ENCODE data around the gene CD200. TPM values are rescaled to one million over a fixed set of nuclear protein-coding genes. Genes with fewer than 3 reads are reported as not detected.

The CD200 gene
- total RNA-seq, 1 experiment from 2014 or later, result 0.34 TPM

DNA sequence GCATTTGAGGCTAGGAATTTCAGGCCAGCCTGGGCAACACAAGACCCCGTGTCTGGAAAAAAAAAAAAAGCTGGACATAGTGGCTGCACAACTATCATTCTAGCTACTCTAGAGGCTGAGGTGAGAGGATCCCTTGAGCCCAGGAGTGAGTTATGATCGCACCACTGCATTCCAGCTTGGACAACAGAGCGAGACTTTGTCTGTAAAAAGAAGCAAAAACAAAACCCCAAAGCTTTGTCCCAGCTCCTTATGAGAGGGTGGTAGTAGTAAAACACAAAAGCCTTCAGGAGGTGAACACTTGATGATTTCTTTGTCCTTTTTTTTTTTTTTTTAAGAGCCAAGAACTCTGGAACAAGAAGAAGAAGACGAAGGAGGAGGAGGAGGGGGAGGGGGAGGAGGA is 1.1 kb upstream of the CD200 start:
- DNase-seq (ENCODE audit: low read depth), result no peak

DNA sequence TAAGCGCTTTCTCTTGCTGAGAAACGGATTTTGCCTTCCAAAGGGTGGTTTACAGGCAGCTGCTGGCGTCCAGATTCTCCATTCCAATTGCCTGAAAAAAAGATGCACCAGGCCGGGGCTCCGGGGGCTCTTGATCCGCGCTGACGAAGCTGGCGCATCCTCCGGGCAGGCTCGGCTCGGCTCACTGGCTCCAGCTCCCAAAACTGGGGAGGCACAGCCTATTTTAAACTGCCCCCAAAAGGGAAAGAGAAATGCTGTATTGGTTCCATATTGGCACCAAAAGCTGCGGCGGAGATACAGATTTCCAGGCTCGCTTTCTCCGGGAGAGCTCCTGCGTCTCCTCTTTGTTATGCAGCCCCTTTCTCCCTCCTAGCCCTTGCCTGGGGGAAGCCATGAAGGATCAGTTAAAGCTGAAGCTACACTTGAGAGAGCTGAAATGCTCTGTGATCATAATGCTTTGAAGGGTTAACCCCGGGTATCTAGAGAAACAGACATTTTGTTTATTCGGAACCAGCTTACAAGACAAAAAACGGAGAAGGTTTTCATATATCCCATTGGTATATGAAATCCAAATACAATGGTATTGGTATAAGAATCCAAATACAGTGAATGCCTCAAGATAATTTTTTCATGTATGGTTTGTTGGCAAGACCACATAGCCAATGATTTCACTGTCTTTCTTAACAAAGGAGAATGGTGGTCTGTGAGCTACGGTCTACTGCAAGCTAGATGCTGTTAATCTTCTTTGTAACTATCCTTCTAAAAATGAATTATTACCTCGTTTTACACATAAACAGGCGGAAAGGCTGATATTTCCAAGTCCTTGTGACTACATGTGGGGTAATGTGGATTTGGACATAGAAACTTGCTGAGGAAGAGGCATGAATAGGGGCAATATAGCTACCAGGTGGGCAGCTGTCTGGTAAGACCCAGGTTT is 693 bp downstream of the CD200 start:
- no peak for DNase-seq (ENCODE audit: low read depth)

DNA sequence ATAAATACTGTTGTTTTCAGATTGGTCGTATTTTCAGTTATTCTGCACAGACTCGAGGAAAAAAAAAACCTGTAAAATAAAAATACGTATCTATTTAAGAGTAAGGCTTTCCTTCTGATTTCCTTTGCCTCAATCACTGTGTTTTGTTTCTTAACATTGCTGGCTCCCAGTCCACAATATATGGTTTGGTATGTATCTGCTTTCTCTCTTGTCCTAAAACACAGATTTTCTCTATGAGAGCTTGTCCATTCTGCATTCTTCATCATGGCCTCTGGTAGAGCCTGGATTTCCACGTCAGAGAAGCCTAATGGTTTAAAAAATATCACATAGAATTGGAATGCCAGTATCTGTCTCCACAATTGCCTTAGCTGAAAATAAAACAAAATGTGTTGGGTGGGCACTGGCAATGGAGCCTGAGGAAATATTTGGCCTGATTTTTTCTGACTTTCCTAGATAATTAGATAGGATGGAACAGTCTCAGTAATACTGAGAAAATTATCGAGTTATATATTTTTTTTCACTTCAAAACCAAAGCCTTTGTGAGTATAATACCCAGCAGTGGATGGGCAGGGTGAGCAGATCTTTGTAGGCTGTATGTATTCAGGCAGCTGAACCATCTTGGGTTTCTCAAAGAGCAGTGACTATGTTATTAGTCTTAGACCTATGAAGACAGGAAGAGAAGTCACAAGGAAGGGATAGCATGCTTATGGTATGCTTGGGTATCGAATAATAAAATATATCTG is 1.9 kb downstream of the CD200 start:
- DNase-seq (ENCODE audit: low read depth), result no peak

DNA sequence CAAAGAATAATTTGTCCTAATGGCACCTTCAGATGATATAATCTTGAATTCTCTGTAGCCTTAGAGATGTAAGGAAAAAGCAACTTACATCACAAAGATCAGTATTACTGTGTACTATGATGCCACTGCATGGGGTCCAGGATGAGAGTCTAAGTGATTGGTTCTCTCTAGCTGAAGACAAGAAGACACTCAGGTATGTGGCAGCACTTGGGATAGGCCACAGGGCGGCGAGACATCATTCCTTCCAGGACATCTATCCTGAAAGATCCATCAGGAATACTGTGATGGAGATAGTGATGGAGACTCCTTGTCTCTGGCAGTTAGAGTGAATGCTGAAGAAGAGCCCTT is 2.5 kb downstream of the CD200 start:
- no peak for DNase-seq (ENCODE audit: low read depth)

DNA sequence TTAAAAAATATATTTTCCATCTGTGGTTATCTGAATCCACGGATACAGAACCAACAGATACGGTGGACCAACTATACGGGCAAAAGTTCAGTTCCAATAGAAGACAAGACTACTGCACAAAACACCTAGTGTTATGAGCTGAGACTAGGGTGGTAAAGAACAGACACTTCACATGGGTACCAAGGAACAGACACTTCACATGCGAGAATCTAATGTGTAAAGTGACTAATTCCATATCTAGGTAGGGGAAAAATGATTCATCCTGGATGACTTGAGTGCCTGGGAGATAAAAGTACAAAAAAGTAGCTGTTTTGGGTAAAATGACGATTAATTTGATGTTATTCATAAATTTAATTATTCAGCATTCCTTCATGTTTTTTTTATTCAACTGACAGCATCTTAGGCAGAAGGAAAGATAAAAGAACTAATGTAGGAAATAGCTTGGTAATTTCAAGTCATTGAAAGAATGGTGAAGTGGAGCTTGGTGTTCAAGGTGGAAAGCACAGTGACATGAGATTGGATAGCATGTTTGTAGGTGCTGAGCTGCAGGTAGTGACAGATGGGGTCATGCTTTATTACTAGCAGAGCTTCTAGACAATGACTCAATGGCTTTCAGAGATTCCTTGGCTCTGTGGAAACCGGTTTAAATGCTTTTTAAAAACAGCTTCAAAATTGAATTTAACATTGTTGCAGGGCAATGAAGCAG is 5.2 kb downstream of the CD200 start:
- no peak for DNase-seq (ENCODE audit: low read depth)

DNA sequence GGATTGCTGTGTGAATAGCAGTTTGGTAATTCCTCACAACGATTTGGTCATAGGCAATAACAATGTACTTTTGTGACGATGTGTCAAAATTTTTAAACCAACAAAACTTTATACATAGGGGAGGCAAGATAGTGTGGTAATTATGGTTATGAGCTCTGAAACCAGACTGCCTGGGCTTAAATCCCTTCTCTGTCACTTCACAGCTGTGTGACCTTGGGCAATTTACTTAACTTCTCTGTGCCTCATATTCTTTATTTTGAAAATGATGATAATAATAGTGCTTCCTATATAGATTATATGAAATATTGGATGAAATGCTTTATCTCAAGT is 5.7 kb downstream of the CD200 start:
- DNase-seq (ENCODE audit: low read depth), result no peak

DNA sequence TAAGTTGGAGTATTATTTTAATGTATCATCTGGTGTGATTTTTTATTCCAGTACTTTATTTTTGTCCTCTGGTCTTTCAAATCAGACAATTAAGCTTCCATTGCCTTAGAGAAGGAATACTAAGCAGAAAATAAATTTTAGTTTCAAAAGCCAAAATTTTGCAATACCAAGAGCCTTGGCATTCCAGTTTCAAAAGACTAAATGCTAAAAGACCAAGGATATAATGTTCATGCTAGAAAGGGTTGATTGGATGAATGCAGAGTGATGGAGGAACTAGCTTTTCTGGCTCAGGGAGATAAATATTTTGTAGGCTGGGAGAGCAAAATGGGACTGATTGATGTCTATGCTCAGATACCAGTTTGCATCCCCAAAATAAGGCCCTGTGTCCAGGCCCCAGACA is 6.2 kb downstream of the CD200 start:
- no peak for DNase-seq (ENCODE audit: low read depth)

DNA sequence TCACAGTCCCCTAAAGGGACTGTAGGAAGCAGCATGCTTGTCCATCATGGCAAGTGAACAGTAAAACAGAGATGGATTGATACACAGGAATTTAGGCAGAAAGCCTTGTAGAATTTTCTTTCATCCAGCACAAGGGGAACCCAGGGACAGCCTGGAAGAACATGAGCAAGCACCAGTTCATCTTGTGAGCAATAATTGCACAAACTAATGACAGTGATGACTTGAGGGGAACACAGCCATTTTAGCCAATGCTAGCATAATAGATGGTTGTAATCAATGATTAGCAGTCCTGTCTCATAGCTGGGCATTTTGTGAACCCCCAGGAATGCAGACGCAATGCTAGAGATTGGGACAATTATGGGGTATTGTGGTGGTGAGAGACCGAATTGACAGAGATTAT is 6.7 kb downstream of the CD200 start:
- no peak for DNase-seq (ENCODE audit: low read depth)

DNA sequence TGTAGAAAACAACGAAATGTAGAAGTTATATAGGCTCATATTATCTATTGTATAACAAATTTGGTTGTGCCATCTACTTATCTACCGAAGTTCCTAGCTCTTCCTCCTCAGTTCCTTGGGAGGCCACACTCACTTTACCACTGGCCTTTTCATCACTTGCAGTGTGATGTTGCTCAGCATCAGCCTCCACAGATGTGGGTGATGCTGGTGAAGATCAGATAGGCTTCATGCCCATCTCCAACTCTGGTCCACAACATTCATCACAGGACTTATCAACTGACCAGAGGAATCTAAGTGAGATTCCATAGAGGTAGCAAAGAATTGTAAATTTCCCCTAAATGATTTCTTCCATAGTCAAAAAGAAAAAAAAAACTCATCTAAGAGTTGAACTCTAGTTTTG is 8.4 kb downstream of the CD200 start:
- DNase-seq (ENCODE audit: low read depth), result no peak

DNA sequence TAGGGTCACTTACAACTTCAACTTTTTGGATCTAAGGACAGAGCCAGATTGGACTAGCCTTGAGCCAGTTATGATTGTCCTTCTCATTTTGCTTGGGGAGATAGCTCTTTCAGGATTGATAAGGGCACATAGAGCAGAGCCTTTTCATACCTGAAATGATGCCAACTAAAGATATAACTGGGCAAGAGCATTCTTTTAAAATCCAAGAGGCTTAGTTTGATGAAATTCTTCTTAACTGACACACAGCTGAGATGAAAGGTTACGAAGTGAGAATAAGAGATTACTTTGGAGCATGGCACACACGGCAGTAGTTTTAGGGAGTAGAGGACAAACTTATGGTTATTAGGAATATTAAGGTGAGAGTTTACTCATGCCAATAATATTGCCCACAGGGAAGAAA is 12.7 kb downstream of the CD200 start:
- no peak for DNase-seq (ENCODE audit: low read depth)

DNA sequence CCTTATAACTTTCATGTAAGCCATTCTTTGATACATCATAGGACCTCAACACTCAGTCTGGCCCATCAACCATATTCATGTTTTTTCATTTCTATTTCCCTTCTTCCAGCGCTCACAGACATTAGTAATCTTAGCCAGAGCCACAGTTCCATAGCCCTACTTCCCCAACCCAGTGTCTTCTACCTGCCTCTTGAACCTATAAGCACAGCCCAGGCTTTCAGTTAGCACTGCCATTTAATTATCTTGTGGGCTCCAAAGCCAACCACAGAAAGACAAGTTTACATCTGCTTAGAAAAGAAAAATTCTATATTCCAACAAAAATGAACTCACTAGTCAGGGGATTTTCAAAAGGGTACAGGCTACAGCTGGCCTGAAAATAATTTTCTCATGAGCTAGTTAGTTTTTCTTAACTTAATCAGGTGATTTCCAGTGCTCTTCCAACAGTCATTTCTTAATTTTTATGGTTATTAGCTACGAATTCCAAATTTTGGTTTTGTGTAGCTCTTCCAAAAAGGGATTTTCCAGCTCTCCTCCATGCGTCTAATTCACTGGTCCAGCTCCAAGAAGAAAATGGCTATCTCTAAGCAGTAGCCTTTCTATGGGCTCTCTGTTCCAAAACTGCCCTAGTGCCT is 13.7 kb downstream of the CD200 start:
- DNase-seq (ENCODE audit: low read depth), result no peak

DNA sequence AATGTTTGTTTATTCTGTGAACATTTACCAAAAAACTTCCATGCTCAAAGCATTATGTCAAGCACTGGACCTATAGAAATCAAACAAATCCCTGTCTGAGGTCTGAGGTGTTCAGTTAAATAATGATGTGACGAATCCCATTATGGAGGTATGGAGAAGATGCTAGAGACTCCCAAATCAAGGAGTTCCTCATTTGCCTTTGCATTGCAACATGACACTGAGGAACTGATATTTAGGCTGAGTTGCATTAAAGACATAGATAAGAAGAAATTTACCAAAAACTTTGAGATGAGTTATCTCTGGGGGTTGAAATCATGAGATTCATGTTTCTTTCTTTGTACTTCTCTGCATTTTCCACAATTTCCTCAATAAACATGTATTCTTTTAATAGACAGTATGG is 16.0 kb downstream of the CD200 start:
- DNase-seq (ENCODE audit: low read depth), result no peak

DNA sequence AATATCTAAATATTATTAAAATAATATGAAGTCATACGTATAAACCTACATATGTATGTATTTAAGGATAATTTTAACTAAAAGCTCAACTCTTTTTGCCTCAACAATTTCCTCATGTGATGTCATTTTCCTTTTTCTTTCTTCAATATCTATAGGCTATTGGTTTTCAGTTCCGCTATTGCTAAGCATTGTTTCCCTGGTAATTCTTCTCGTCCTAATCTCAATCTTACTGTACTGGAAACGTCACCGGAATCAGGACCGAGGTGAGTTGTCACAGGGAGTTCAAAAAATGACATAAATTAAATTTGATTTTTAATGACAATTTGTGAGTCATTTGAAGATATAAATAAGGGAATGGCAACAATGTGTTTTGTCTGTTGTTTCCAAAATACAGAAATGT is 16.6 kb downstream of the CD200 start:
- no peak for DNase-seq (ENCODE audit: low read depth)

DNA sequence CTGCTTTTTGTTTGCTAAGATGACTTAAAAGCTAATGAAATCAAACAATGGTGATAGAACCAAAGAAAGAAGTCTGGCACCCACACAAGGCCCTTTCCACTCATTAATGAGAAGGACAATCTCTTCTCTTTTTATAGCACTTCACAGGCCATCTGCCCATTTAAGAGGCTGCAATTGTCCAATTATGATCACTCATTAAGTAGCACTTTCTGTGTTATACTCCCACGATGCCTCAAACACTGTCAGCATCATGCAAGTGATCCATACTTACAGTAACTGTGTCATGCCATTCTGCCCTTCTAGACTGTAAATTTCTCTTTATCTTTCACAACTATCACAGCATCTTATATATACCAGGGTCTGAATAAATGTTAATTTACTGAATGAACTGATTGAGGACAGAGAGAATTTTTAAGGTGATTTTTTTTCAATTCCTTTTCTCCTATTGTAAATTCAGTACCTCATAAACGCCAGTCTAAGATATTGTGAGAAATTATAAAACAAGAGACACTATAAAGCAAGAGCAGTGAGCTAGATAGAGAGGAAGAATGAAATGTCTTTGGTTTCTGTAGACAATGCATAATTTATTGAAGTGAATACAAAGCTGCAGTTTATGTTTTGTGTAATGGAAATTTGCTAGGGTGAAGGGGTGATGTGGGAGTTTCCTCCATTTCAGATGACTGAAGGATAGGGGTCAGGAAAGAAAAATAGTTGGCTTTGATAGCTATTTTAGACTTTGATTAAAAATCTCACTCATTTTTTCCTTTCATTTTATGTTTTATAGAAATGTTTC is 17.3 kb downstream of the CD200 start:
- DNase-seq (ENCODE audit: low read depth), result no peak

DNA sequence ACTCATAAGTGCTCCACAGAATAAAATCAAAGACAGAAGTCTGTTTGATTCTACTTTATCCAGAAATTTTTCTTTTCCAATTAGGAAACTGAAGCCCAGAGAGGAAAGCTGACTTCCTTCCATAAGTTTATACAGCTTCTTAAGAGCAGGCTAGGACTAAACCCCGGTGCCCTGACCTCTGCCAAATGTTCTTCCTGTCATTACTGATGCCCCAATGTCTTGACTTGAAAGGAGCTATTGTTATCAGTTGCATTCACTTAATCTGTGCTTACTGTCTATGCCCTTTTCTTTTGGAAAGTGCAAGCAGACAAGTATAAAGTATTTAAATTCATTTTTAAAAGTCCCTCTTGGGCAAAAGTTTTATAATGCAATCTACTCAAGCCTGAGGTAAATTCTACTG is 18.1 kb downstream of the CD200 start:
- DNase-seq (ENCODE audit: low read depth), result no peak

DNA sequence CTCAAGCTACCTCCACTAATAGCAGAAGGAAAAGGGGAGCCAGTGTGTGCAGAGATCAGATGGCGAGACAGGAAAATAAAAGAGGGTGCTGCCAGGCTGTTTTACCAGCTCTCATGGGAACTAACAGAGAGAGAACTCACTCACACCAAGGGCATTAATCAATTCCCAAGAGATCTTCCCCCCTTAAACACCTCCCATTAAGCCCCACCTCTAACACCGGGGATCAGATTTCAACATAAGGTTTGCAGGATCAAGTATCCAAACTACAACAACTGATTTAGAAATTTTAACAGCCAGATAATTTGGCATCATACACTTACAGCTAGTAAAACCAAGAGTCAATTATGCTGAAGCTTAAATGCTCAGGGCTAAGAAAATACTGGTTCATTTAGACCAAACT is 18.9 kb downstream of the CD200 start:
- no peak for DNase-seq (ENCODE audit: low read depth)

DNA sequence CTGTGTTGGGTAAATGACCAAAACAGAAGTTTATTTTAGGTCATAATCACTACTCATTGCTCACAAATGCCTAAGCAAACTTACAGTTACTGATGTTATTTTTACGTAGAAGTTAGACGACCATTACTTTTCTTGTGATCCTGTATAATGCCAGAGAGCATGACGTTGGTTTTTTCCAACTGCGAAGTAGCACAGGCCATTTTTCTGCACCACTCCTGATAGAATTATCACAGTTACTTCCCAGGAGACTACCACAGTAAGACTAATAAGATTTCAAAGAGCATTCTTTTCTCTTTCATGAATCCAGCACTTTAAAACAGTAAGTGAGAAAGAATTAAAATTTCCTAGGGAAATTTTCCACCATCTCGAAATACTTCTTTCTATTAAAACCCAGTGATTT is 19.8 kb downstream of the CD200 start:
- DNase-seq (ENCODE audit: low read depth), result no peak

DNA sequence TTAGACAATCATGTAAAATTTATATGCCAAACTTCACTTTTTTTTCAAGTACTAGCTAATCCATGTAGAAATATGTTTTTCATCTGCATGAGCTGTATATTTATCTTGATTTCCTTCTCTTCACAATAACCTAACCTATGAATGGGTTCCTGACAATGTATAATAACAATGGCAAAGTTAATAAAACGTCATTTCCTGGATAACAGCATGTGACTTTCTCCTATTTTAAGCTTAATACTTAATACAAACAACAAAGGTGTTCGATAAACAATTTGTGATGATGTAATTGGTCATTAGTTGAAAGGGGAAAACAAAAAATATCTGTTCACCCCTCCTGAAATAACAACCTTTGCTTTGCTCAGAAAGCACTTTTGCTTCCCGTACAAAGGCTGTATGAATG is 20.4 kb downstream of the CD200 start:
- DNase-seq (ENCODE audit: low read depth), result no peak

DNA sequence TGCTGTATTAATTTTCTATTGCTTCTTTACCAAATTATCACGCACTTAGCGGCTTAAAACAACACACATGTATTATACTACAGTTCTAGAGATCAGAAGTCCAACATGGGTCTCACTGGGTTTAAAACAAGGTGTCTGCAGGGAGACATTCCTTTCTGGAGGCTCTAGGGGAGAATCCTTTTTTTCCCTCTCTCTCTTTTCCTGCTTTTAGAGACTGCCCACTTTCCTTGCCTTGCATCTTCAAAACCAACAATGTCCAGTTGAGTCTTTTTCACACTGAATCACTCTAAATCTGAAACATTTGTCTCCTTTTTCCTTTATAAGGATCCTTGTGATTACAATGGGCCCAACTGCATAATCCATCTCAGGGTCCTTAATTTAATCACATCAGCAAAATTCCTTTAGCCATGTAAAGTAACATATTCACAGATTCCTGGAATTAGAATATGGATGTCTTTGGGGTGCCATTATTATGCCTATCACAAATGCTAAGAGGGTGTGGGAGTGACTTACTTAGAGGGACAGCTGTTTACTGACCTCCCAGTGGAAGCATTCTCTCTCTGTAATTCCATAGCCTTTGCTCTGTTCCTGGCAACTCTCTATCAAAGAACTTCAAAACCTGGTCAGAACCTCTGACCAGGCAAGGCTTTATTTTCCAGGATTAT is 21.8 kb downstream of the CD200 start:
- no peak for DNase-seq (ENCODE audit: low read depth)

DNA sequence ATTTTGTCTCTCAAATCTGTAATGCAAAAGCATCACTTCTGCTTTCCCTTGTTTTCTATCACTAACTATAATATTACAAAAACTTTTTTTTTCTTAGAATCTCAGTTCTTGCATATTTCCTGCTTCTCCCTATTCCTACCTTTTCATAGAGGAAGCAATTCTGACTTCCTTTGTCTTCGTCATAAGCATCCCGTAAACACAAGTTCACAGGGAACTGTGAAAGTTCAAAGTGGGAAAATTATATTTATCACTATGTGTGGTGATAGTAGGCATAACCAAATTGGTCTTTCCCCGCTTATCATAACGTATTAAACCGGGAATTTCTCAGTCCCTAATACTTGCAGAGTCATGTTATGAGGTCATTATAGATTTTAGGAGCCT is 22.3 kb downstream of the CD200 start:
- DNase-seq (ENCODE audit: low read depth), result no peak

All from LHCN-M2 (cell line).